ENCODE measurements around the gene SNAPC3.
"Not testable (repeated sequence)": the region's sequence is repeated elsewhere in the genome, so short reads cannot be mapped to it uniquely, and the experiment has no call there.

Gene SNAPC3

GRCh38 chr9:15423231-15423985 lies 732 bp downstream of the SNAPC3 start:
- peak; percentile 30 for TF ChIP-seq CTCF (conservative IDR thresholded peaks at IDR 0.05; ENCODE audit: low read depth, low read length)
- peak overlapping the region; percentile 98 for H3K4me3 ChIP-seq (ENCODE audit: low read length)
- DNase-seq (ENCODE audit: low read depth): no peak

GRCh38 chr9:15426019-15426418 lies 3.3 kb downstream of the SNAPC3 start:
- H3K4me3 ChIP-seq (ENCODE audit: low read length): no peak overlapping the region
- DNase-seq (ENCODE audit: low read depth): no peak
- TF ChIP-seq CTCF (conservative IDR thresholded peaks at IDR 0.05; ENCODE audit: low read depth, low read length): no peak

- DNase-seq (ENCODE audit: low read depth): not testable (repeated sequence)
Observed at GRCh38 chr9:15427702-15428101, 5.0 kb downstream of the SNAPC3 start.

GRCh38 chr9:15430920-15431844 lies 8.5 kb downstream of the SNAPC3 start:
- no peak for TF ChIP-seq CTCF (conservative IDR thresholded peaks at IDR 0.05; ENCODE audit: low read depth, low read length)
- no peak for DNase-seq (ENCODE audit: low read depth)
- no peak overlapping the region for H3K4me3 ChIP-seq (ENCODE audit: low read length)

More at GRCh38 chr9:15427702-15428101, 5.0 kb downstream of the SNAPC3 start:
- H3K4me3 ChIP-seq (ENCODE audit: low read length): not testable (repeated sequence)

- H3K4me3 ChIP-seq (ENCODE audit: low read length): no peak overlapping the region
Observed at GRCh38 chr9:15433191-15433590, 10.5 kb downstream of the SNAPC3 start.

GRCh38 chr9:15433661-15434060 lies 11.0 kb downstream of the SNAPC3 start:
- TF ChIP-seq CTCF (conservative IDR thresholded peaks at IDR 0.05; ENCODE audit: low read depth, low read length): no peak
- no peak overlapping the region for H3K4me3 ChIP-seq (ENCODE audit: low read length)
- DNase-seq (ENCODE audit: low read depth): no peak

More at GRCh38 chr9:15433191-15433590, 10.5 kb downstream of the SNAPC3 start:
- no peak for DNase-seq (ENCODE audit: low read depth)
- TF ChIP-seq CTCF (conservative IDR thresholded peaks at IDR 0.05; ENCODE audit: low read depth, low read length): no peak

GRCh38 chr9:15438891-15439290 lies 16.2 kb downstream of the SNAPC3 start:
- DNase-seq (ENCODE audit: low read depth): no peak
- H3K4me3 ChIP-seq (ENCODE audit: low read length): no peak overlapping the region
- no peak for TF ChIP-seq CTCF (conservative IDR thresholded peaks at IDR 0.05; ENCODE audit: low read depth, low read length)

- not testable (repeated sequence) for H3K4me3 ChIP-seq (ENCODE audit: low read length); DNase-seq (ENCODE audit: low read depth)
Observed at GRCh38 chr9:15441841-15442240, 19.2 kb downstream of the SNAPC3 start.

- not testable (repeated sequence) for H3K4me3 ChIP-seq (ENCODE audit: low read length); DNase-seq (ENCODE audit: low read depth)
Observed at GRCh38 chr9:15442264-15442663, 19.6 kb downstream of the SNAPC3 start.
